MM.1S (cell line): ENCODE measurements around the gene CHML.

ENCODE experiments used
- DNase-seq: peaks from one replicate; pipeline ENCODE4 v3.0.0-alpha.2; 2015
- H2AFZ ChIP-seq: fragments of 300-600 bp; sonication (generic); 2 replicates; pipeline ENCODE4 v1.6.0; 2016; ENCODE audit warnings: antibody characterized with exemption, low read length
- H3F3A ChIP-seq: fragments of 300-600 bp; sonication (generic); 2 replicates; pipeline ENCODE4 v1.6.1; 2016; ENCODE audit warnings: mild to moderate bottlenecking, antibody characterized with exemption, low read length, moderate library complexity, mixed read lengths; ENCODE audit not compliant: insufficient read depth
- H3K27ac ChIP-seq: fragments of 300-600 bp; sonication (generic); 2 replicates; pipeline ENCODE4 v1.5.1; 2016; ENCODE audit warnings: mild to moderate bottlenecking, low read length
- H3K27me3 ChIP-seq: fragments of 300-600 bp; sonication (generic); replicated peaks from 2 replicates; pipeline ENCODE4 v1.6.0; 2016; ENCODE audit warnings: low read length; ENCODE audit not compliant: insufficient read depth
- H3K36me3 ChIP-seq: fragments of 300-600 bp; sonication (generic); replicated peaks from 2 replicates; pipeline ENCODE4 v1.6.1; 2016; ENCODE audit warnings: mild to moderate bottlenecking, low read length, mixed read lengths; ENCODE audit not compliant: insufficient read depth
- H3K4me1 ChIP-seq: fragments of 300-600 bp; sonication (generic); 2 replicates; pipeline ENCODE4 v1.6.1; 2016; ENCODE audit warnings: low read length, mixed read lengths
- H3K4me2 ChIP-seq: fragments of 300-600 bp; sonication (generic); 2 replicates; pipeline ENCODE4 v1.6.0; 2016; ENCODE audit warnings: low read depth, low read length
- H3K4me3 ChIP-seq: fragments of 300-600 bp; sonication (generic); 2 replicates; pipeline ENCODE4 v1.5.1; 2016; ENCODE audit warnings: low read length, mixed read lengths
- H3K79me2 ChIP-seq: fragments of 300-600 bp; sonication (generic); 2 replicates; pipeline ENCODE4 v1.6.1; 2016; ENCODE audit warnings: mixed run types, low read length, mixed read lengths
- H3K9ac ChIP-seq: fragments of 300-600 bp; sonication (generic); 2 replicates; pipeline ENCODE4 v1.6.1; 2016; ENCODE audit warnings: low read length, mixed read lengths
- H3K9me2 ChIP-seq: fragments of 300-600 bp; sonication (generic); replicated peaks from 2 replicates; pipeline ENCODE4 v1.6.1; 2016; ENCODE audit warnings: mild to moderate bottlenecking, low read length, mixed read lengths; ENCODE audit not compliant: insufficient read depth
- H3K9me3 ChIP-seq: fragments of 300-600 bp; sonication (generic); replicated peaks from 2 replicates; pipeline ENCODE4 v1.6.1; 2016; ENCODE audit warnings: mild to moderate bottlenecking, low read length, mixed read lengths; ENCODE audit not compliant: insufficient read depth
- H4K20me1 ChIP-seq: fragments of 300-600 bp; sonication (generic); 2 replicates; pipeline ENCODE4 v1.6.1; 2016; ENCODE audit warnings: mild to moderate bottlenecking, low read length, moderate library complexity, mixed read lengths; ENCODE audit not compliant: insufficient read depth
- CTCF ChIP-seq: fragments of 300-600 bp; sonication (generic); IDR thresholded peaks from 2 replicates; pipeline ENCODE4 v1.5.1; 2016; ENCODE audit warnings: antibody characterized with exemption, low read length, mixed read lengths
- EZH2 ChIP-seq: fragments of 300-600 bp; sonication (generic); optimal IDR thresholded peaks from 2 replicates; pipeline ENCODE3; 2017; ENCODE audit warnings: low read depth, mild to moderate bottlenecking, antibody characterized with exemption, low read length, mixed read lengths
- EZH2phosphoT487 ChIP-seq: fragments of 300-600 bp; sonication (generic); IDR thresholded peaks from 2 replicates; pipeline ENCODE4 v1.6.1; 2018; ENCODE audit warnings: antibody characterized with exemption, low read length

The CHML gene

GRCh38 chr1:241646201-241646600 is 6.0 kb upstream of the CHML start:
- H2AFZ ChIP-seq, result no peak overlapping the region
- no peak for DNase-seq
- no peaks in the 10 kb centered on the region for H3K27me3 ChIP-seq
- TF ChIP-seq CTCF (no peak), EZH2 (no peak), EZH2phosphoT487 (no peak)
- H3K4me2 ChIP-seq, result no peak overlapping the region
- no peaks in the 10 kb centered on the region for H3K36me3 ChIP-seq
- peaks cover 5% of the 10 kb centered on the region; the same call in 1 of the 2 replicates for H3K4me1 ChIP-seq
- H4K20me1 ChIP-seq, result no peaks in the 10 kb centered on the region
- no peaks in the 10 kb centered on the region for H3K79me2 ChIP-seq
- H3K9ac ChIP-seq, result no peak overlapping the region
- no peak overlapping the region for H3K27ac ChIP-seq
- H3K9me3 ChIP-seq, result no peaks in the 10 kb centered on the region
- H3F3A ChIP-seq, result no peaks in the 10 kb centered on the region
- H3K9me2 ChIP-seq, result no peaks in the 10 kb centered on the region
- H3K4me3 ChIP-seq, result no peak overlapping the region

- no peak overlapping the region for H3K4me3 ChIP-seq
- H3K36me3 ChIP-seq, result no peaks in the 10 kb centered on the region
- no peaks in the 10 kb centered on the region for H3K9me3 ChIP-seq
- no peaks in the 10 kb centered on the region for H3K27me3 ChIP-seq
- DNase-seq, result no peak
- no peaks in the 10 kb centered on the region for H3F3A ChIP-seq
- H4K20me1 ChIP-seq, result no peaks in the 10 kb centered on the region
- no peak overlapping the region for H3K27ac ChIP-seq
- H3K9me2 ChIP-seq, result no peaks in the 10 kb centered on the region
- no peak for TF ChIP-seq EZH2phosphoT487
- H3K79me2 ChIP-seq, result no peaks in the 10 kb centered on the region
- H3K4me1 ChIP-seq, result peaks cover 12% of the 10 kb centered on the region
- no peak overlapping the region for H3K9ac ChIP-seq
- H3K4me2 ChIP-seq, result no peak overlapping the region
- H2AFZ ChIP-seq, result no peak overlapping the region
Measured at GRCh38 chr1:241645199-241645598, 5.0 kb upstream of the CHML start.

- Histone ChIP-seq H3K36me3 (no peaks in the 10 kb centered on the region), H2AFZ (no peak overlapping the region), H4K20me1 (no peaks in the 10 kb centered on the region), H3K9me2 (no peaks in the 10 kb centered on the region), H3K27me3 (no peaks in the 10 kb centered on the region), H3K9ac (no peak overlapping the region), H3K4me1 (peaks cover 12% of the 10 kb centered on the region), H3K27ac (no peak overlapping the region), H3K79me2 (peaks cover 3% of the 10 kb centered on the region), H3K4me2 (no peak overlapping the region), H3K4me3 (no peak overlapping the region), H3K9me3 (no peaks in the 10 kb centered on the region), H3F3A (peaks cover 2% of the 10 kb centered on the region; the same call in 1 of the 2 replicates)
- DNase-seq, result no peak
- TF ChIP-seq EZH2 (no peak), EZH2phosphoT487 (no peak), CTCF (no peak)
Measured at GRCh38 chr1:241644259-241644658, 4.1 kb upstream of the CHML start.

GRCh38 chr1:241642593-241642944 is 2.4 kb upstream of the CHML start:
- Histone ChIP-seq H2AFZ (no peak overlapping the region), H3K4me2 (no peak overlapping the region), H3K27ac (no peak overlapping the region)

More at GRCh38 chr1:241642593-241642944, 2.4 kb upstream of the CHML start:
- Histone ChIP-seq H3K27me3 (no peaks in the 10 kb centered on the region), H3K36me3 (no peaks in the 10 kb centered on the region), H3K9me2 (no peaks in the 10 kb centered on the region), H3K4me1 (peaks cover 19% of the 10 kb centered on the region), H3F3A (peaks cover 5% of the 10 kb centered on the region; the same call in 1 of the 2 replicates), H3K4me3 (no peak overlapping the region), H4K20me1 (no peaks in the 10 kb centered on the region), H3K9ac (no peak overlapping the region), H3K9me3 (no peaks in the 10 kb centered on the region), H3K79me2 (peaks cover 20% of the 10 kb centered on the region)
- no peak for DNase-seq
- TF ChIP-seq EZH2phosphoT487, result no peak
- TF ChIP-seq CTCF, result no peak
- TF ChIP-seq EZH2, result no peak
